OCI-LY1 (cell line): ENCODE data around the gene PLA2G12A.

Source experiments
- CTCF ChIP-seq: fragments of 200-600 bp; sonication (generic), shearing (Covaris generic); IDR thresholded peaks from 2 replicates; pipeline ENCODE4 v1.5.1; 2017; ENCODE audit warnings: mild to moderate bottlenecking, antibody characterized with exemption, low read length, moderate library complexity, mixed read lengths
- EZH2 ChIP-seq: fragments of 200-600 bp; sonication (generic), shearing (Covaris generic); IDR thresholded peaks from 2 replicates; pipeline ENCODE4 v1.8.0; 2017; ENCODE audit warnings: borderline replicate concordance, mixed run types, mild to moderate bottlenecking, antibody characterized with exemption, low read length, moderate library complexity, mixed read lengths

DNA sequence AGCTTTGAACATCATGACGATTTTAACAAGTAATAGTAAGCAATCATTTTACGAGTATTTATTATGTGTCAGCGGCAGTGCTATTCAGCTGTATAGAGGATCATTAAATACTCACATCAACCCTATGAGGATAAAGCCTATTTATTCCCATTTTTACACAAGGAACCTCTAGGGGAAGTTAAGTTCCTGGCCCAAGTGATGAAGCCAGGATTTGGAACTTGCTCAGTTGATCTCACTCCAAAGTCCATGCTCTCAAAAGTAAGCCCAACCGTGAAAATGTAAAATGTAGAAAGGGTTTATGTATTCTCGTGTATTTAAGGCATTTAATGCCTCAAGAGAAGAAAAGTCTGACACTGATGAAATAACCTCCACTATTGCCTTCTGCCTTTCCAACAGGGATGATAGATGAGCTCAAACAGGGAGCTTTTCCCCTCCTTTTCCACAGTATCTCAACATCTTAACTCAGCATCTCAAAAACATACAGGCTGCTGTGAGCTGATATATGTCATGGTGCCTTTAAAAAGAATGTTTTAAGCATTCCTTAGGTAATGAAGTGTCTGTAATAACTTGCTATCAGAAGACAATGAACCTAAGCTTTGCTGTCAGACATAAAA is 35.0 kb upstream of the PLA2G12A start:
- TF ChIP-seq CTCF (no peak), EZH2 (no peak)
